Measurements from ENCODE around the gene ANKRD35. TPM values are rescaled to one million over a fixed set of nuclear protein-coding genes. Genes with fewer than 3 reads are reported as not detected.

ANKRD35 gene
- total and polyA plus RNA-seq, 9 of the 15 experiments (the other 6 are each of a cell fraction or from before 2014, with no cell fraction given): 0.07 to 0.14 (median 0.07) TPM; not detected in 5

DNA sequence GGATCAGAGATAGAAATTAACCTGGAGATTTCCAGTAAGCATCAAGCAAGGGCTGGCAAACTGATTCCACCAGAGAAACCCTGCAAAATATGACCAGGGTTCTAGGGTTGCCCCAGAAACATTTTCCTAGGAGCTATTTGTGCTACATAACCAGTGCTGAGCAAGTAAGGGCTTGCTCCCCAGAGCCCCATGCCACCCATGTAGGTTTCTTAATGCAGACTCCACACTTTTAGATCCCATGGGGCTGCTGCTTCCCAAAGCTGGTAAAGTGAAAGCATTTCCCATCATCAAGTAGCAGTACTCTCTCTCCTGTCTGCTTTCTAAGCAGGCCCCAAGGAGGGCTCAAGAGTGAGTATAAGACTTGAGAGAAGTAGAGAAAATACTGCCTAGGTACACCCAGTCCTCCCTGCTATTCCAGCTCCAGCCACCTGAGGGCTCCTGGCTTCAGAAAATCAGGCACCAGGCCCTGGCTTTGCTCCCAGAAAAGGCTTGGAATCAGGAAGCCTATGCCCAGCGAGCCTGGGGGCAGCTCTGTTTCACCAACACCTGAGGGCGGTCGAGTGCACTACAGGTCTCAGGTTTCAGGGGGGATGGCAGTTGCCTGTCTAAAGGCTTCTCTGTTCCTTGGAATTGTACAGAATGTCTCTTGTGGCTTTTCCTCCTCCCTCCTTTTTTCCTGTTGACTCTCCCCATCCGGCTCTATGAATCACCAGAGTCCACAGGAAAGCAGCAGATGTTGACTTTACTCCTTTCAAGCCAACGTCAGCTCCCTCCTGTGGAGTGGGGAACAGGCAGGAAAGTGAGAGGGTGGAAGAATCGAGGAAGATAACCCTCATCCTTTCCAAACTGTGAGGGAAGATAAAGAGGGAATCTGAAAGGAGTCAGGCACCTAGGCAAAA, 6.2 kb upstream of the ANKRD35 start (continued):
- TF ChIP-seq, protein P1, sequence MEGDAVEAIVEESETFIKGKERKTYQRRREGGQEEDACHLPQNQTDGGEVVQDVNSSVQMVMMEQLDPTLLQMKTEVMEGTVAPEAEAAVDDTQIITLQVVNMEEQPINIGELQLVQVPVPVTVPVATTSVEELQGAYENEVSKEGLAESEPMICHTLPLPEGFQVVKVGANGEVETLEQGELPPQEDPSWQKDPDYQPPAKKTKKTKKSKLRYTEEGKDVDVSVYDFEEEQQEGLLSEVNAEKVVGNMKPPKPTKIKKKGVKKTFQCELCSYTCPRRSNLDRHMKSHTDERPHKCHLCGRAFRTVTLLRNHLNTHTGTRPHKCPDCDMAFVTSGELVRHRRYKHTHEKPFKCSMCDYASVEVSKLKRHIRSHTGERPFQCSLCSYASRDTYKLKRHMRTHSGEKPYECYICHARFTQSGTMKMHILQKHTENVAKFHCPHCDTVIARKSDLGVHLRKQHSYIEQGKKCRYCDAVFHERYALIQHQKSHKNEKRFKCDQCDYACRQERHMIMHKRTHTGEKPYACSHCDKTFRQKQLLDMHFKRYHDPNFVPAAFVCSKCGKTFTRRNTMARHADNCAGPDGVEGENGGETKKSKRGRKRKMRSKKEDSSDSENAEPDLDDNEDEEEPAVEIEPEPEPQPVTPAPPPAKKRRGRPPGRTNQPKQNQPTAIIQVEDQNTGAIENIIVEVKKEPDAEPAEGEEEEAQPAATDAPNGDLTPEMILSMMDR (IDR thresholded peaks at IDR 0.05 in 2 of 3, conservative IDR thresholded peaks at IDR 0.05 in 1 of 3; ENCODE audit: insufficient read depth in 2 of 3, low read depth in 1 of 3, low read length in 3 of 3): peak; percentile 94 to 97 (median 95)
- TF ChIP-seq MAZ (CRISPR knock-in tag; conservative IDR thresholded peaks at IDR 0.05 in 1 of 2, IDR thresholded peaks at IDR 0.05 in 1 of 2): peak in 1 of 2 experiments; percentile 81; a peak in 2 of 4 replicates
- peak; percentile 35 for TF ChIP-seq RBBP5 (IDR thresholded peaks at IDR 0.05; ENCODE audit: borderline replicate concordance, insufficient read depth, low read length, poor library complexity, severe bottlenecking)
- TF ChIP-seq NFRKB (IDR thresholded peaks at IDR 0.05; ENCODE audit: low read depth): no peak
- TF ChIP-seq SRSF9 (IDR thresholded peaks at IDR 0.05; ENCODE audit: borderline replicate concordance, low read depth, low read length): no peak
- TF ChIP-seq MITF (IDR thresholded peaks at IDR 0.05): no peak
- TF ChIP-seq SPI1 (IDR thresholded peaks at IDR 0.05; ENCODE audit: borderline replicate concordance, low read depth, low read length): peak; percentile 41; the same call in 1 of the 2 replicates
- no peak for TF ChIP-seq CHCHD3 (CRISPR knock-in tag; IDR thresholded peaks at IDR 0.05)
- peak; percentile 91 for TF ChIP-seq REST (IDR thresholded peaks at IDR 0.05; ENCODE audit: borderline replicate concordance)
- TF ChIP-seq REST (CRISPR knock-in tag; IDR thresholded peaks at IDR 0.05; ENCODE audit: low read depth): no peak
- TF ChIP-seq OTX1 (CRISPR knock-in tag; IDR thresholded peaks at IDR 0.05): peak; percentile 38; the same call in 1 of the 2 replicates
- peak; percentile 77 to 86 for TF ChIP-seq FOXA3 (CRISPR knock-in tag; conservative IDR thresholded peaks at IDR 0.05 in 1 of 2, IDR thresholded peaks at IDR 0.05 in 1 of 2)
- peak; percentile 70; the same call in 1 of the 2 replicates for TF ChIP-seq STAG1 (CRISPR knock-in tag; IDR thresholded peaks at IDR 0.05; ENCODE audit: borderline replicate concordance)
- TF ChIP-seq NFIC (IDR thresholded peaks at IDR 0.05): peak; percentile 89
